Adrenal gland (tissue), 5 donors: ENCODE measurements around the gene CCDC69.

Experiments used
- CTCF ChIP-seq, 6 experiments: fragments of 450-650 bp in 4 of 6; fragments of 200-600 bp in 2 of 6; sonication (generic) in 1 of 6; IDR thresholded peaks; 1 replicate in 5 of 6; 2 replicates in 1 of 6; pipeline versions ENCODE4 v1.5.1 to v1.8.0; 2016 to 2021; ENCODE audit warnings: antibody characterized with exemption in 6 of 6, mild to moderate bottlenecking in 2 of 6, moderate library complexity in 1 of 6
- POLR2A ChIP-seq, 2 donors: fragments of 450-650 bp; IDR thresholded peaks; one replicate each; pipeline ENCODE4 v1.6.1; 2017; ENCODE audit warnings: antibody characterized with exemption in 2 of 2, mild to moderate bottlenecking in 2 of 2, moderate library complexity in 1 of 2
- donor health status: DM: no; HTN: no; CAD: no.

GRCh38 chr5:151248651-151249050 is 24.8 kb upstream of the CCDC69 start:
- no peak for TF ChIP-seq CTCF (IDR thresholded peaks at IDR 0.05)
- no peak for TF ChIP-seq POLR2A (IDR thresholded peaks at IDR 0.05)
